HG03064 (cell line): ENCODE data around the gene LSM10.
A peak's percentile ranks its signal among the peaks of the same experiment; 100 is the strongest.

Experiments used
- ATAC-seq: cut with Tn5 transposase; IDR thresholded peaks from one replicate; pipeline ENCODE4 v1.9.1; 2021; ENCODE audit warnings: low read depth; ENCODE audit not compliant: unreplicated experiment

The LSM10 gene

DNA sequence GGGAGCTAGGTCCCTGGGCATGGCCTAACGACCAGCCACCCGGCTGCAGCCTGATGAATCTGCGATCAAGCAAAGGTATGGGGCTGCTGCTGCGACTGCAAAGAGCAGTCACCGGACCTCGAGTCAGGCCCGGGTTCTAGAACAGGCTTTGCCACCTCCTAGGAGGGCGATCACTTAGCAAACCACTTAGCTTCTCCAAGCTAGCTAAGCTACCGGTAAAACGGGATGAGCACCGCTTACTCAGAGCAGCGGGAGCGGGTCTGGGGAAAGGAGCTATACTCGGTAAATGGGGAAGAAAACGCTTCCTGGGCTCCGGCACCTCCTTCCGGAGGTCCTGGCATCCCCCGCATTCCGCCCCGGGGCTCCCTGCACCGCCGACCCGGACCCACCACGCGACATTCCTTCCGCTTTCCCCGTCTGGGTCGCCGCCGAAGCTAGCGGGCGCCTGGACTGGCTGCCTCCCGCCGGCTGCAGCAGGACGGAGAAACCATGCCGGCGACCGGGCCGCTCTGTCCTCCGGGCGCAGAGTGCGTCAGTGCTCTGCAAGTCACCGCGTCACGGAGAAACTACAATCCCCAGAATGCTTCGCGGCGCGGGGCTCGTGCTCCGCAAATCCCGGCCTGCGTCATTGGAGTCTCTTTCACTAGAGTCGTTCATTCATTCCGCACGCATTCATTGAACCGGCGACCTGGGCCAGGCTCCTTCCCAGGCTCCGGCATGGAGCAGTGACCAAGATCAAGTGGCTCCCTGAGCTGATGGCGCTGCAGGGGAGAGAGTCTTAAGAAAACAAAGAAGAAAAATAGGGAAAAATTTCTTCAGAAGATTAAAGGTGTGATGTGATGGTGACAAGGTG is at the start of gene LSM10:
Gene LSM10, minus strand, starts transcription at position 531 of the 853 bp plus-strand sequence. CDS start 3,779 bp downstream, outside the sequence.
- ATAC-seq: peak; percentile 50

GRCh38 chr1:36447450-36447849 is 49.7 kb upstream of the LSM10 start:
- ATAC-seq: no peak

DNA sequence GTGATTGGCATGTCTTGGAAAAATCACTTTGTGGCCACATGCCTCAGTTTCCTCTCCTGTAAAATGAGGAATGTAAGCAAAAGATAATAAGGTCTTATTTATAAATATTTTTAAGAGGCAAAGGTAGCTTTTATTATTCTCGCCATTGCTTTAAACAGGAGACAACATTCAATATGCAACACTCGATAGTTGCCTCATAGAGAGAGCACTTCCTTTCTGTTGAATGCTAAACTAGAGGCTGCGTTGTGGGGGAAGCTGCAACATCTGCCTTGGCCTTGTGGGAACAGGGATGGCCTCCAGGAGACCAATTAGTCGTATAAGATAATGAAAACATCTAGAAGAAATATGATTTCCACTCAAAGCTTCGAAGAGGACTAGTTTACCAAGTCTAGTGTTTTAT is 49.0 kb upstream of the LSM10 start:
- ATAC-seq: no peak

GRCh38 chr1:36446271-36446670 is 48.6 kb upstream of the LSM10 start:
- ATAC-seq: no peak

- no peak for ATAC-seq
Observed at GRCh38 chr1:36443297-36443696, 45.6 kb upstream of the LSM10 start.

DNA sequence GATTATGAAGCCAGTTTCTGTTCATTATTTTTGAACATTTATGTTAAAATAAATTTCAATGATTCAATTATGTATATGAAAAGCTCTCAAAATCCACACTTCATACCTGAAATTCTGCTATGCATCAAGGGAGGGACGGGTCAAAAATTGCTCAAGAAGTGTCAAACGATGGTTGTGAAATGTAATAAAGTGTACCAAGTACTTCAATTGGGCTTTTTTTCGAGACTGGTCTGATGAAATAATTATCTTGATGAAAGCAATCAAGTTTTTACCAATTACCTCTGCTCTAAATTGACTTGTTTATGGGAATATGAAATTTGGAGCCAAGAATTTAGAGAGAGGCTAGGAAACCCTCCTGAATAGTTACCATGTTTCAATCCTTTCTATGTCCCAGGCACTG is 44.6 kb upstream of the LSM10 start:
- ATAC-seq: no peak

DNA sequence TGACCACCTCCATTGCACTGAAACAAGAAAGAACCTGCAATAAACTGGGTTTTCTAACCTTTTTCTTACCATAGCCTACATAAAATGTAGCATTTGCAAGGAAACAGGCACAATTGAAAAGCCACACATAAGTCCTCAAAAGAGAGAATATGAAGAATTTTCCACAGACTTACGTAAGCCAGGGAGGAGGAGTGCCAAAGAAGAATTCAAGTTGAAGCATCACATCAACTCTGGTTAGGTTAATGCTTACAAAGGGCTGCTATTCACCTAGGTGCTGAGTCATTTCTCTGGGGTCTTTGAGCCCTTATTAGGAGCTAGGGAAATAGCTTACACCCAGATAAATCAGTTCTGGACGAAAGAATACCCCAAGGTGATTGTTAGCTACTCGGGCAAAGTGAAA is 42.9 kb upstream of the LSM10 start:
- ATAC-seq: no peak

DNA sequence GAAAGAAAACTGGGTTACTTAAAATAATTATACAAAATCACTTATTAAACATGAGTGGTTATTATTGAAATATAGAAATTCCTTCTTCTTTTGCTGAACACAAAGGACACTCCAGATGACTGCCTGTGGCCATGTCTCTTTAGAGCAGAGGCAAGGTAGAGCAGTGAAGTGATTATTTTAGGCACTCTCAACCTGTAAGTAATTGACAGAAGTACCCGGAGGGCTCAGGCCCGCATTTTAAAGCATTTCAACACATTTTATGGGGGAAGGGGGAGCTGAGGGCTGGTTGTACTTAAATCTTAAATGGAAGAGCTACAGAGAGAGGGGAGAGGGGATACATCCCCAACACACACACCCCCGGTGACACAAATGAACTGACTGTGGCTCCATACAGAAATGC is 42.3 kb upstream of the LSM10 start:
- no peak for ATAC-seq

- no peak for ATAC-seq
Observed at GRCh38 chr1:36438715-36439114, 41.0 kb upstream of the LSM10 start.

DNA sequence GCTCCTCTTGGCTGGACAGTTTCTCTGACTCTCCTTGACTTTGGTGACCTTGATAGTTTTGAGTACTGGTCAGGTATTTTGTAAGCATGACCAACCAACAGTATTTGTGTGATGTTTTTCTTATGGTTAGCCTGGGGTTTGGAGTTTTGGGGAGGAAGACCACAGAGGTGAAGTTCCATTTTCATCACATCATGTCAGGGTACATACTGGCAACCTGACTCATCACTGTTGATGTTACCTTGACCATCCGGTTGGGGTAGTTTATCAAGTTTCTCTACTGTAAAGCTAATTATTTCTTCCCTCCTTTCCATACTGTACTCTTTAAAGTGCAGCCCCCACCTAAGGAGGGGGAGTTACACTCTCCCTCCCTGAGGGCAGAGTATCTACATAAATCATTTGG is 39.1 kb upstream of the LSM10 start:
- ATAC-seq: no peak

- no peak for ATAC-seq
Observed at GRCh38 chr1:36433102-36433501, 35.4 kb upstream of the LSM10 start.

DNA sequence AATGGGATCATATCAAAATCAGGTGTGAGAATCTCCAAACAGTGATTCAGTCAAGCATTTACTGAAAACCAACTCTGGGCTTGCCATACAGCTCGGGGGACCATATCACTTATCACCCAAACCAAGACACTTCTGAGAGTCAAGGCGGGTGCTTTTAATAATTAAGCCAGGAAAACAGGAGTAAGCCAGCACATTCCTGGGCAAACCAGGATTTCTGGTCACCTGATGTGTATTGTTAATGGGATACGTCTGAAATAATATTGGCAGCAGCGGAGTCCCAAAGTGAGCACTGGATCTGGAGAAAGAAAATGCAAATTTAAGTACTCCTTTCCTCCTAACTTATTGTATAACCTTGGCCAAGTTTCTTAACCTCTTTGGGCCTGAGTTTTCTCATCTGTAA is 34.9 kb upstream of the LSM10 start:
- no peak for ATAC-seq

DNA sequence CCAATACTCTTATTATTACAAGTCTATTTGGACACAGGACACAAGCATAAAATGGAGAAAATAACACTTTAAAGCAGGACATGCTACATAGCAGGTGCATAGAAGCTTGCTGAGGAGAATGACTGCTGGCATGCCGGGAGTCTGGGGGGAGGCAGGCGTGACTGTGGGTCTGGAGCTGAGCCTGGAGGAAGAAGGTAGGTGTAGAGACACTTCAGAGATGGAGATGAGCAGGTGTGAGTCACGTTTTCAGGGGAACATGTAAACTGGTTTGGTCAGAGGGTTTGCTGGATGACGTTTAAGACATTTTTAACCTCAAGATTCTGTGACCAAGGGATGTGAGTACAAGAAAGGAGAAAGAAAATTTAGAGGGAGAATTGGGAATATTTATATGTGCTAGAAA is 28.1 kb upstream of the LSM10 start:
- no peak for ATAC-seq

DNA sequence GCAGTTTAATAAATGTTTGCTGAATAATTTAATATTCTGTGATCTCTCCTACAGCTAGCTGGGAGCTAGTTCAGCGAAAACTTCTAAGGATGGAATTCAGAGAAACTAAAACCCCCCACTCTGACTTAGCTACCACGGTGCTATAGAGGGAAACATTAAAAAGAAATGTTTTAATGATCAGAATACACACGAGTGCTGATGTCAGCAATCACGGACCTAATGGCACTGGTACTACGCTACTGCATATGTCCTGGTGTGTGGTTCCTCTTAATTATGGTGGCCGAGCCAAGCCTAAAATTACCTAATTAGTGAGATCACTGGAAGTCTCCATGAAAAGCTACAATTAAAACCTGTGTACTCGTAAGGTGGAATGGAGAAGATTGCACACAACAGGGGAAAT is 23.9 kb upstream of the LSM10 start:
- ATAC-seq: no peak

DNA sequence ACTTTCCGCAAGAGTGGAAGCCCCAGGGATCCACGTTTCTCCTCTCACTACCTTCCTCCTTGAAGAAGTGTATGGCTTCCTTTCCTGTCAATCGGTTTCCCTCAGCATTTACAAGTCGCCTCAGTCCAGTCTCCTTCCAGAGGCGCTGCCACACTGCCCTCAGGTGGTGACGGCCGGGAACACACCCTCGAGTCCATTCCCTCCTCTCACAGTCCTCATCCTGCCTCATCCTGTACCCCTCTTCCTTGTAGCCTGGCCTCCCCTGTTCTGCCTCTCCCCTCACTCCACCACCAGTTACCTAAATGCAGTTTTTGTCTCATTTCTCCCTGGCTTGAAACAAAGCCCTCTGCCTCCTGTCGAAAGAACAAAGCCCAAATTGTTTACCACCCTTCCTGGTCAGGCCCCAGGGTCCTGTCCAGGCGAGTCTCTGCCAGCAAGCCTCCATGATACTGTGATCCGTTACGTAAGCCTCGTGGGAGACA is 23.2 kb upstream of the LSM10 start:
- ATAC-seq: no peak

GRCh38 chr1:36420409-36420808 is 22.7 kb upstream of the LSM10 start:
- no peak for ATAC-seq

DNA sequence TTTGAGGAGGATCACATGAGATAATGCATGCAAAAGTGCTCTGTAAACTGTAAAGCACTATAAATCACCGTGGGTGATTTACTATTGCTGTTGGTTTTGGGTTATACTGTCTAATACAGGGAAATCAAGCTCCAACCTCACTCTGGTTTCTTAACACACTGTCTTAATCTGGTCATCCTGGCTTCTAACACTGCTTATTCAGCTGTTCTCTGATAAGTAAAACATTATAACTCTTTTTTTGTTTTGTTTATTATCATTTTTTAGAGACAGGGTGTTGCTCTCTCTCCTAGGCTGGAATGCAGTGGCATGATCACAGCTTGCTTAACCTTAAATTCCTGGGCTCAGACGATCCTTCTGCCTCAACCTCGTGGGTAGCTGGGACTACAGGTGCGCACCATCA is 21.9 kb upstream of the LSM10 start:
- ATAC-seq: no peak

DNA sequence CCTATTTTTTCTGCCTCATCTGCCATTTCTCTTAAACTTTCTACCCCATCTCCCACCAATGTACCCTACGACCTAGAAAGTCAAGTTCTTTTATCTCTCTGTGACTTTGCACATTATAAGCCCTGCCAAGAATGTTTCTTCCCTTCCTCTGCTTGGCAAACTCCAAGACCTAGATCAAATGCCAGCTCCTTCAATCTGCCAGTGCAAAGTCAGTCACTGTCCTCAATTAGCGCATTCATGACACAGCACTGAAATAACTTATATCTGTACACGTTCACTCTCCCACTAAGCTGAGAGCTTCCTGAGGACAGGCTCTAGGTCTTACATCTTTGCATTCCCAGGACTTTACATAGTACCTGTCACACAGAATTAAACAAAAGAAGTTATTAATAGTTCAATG is 21.4 kb upstream of the LSM10 start:
- no peak for ATAC-seq

DNA sequence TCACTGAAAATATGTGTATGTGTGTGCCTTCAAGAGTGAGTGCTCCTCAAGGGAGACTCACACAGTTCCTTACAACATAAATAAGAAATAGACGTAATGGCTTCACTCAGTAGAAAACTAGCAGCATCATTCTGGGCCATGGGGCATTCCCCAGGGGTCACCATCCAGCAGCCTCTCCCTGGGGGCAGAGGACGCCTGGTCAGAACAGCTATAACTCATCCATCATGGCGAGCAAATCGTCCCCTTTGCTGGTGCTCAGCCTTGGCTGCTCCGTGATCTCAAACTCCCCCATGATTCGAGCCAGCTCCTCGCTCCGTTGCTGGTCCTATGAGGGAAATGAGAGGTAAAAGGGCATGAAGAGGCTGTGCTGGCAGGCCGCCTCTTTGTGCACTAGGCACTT is 20.2 kb upstream of the LSM10 start:
- no peak for ATAC-seq

GRCh38 chr1:36415661-36416326 is 18.1 kb upstream of the LSM10 start:
- no peak for ATAC-seq

DNA sequence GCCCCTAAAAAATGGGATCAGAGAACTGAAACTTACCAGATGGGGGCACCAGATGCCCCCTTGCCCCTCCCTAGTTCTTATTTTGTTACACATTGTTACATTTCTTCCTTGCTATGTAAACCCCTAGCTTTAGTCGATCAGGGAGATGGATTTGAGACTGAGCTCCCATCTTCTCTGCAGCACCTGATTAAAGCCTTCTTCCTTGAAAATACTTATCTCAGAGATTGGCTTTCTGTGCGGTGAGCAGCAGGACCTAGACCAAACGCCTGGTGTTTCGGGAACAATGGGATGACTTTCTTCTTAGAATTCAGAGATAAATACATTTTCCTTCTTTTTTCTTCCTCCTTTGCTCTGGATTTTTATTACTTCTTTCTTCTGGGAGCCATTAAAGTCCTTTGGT is 16.7 kb upstream of the LSM10 start:
- ATAC-seq: no peak
